ENCODE data around the gene STIMATE. TPM values are rescaled to one million over a fixed set of nuclear protein-coding genes. Genes with fewer than 3 reads are reported as not detected.

Gene STIMATE
- total and polyA plus RNA-seq, 2 of the 4 experiments (the other 2 are of a cell fraction) = 10.6 to 17.8 TPM

DNA sequence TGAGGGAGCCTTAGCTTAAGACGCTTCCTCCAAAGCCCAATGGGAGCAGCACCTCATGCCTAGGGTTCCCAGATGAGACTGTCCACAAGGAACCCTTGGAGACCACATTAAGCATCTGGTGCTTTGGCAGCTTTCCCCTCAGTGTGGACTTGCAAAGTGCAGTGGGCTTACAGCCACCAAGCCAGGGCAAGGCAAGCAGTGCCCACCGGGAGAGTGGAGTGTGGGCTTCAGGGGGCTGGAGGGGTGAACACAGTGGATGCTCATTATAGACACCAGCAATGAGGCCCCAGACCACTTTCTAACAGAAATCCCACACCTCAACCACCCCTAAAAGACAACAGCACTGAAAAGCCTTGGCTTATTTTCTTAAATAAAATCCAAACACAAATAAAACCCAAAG, 53.5 kb downstream of the STIMATE start:
- Histone ChIP-seq H4K20me1 (ENCODE audit: insufficient read depth, low read length) (no peaks in the 10 kb centered on the region; the same call in 1 of the 2 replicates), H3K4me1 (ENCODE audit: control insufficient read depth, insufficient read depth, low read length) (peaks cover 7% of the 10 kb centered on the region; the same call in 1 of the 2 replicates), H3K9me1 (ENCODE audit: insufficient read depth, low read length) (peaks cover 4% of the 10 kb centered on the region; the same call in 1 of the 2 replicates), H2AK9ac (replicated peaks; ENCODE audit: low read depth, low read length, poor library complexity) (no peak overlapping the region), H3K4me2 (ENCODE audit: low read depth, low read length) (no peak overlapping the region), H2AK5ac (ENCODE audit: low read depth, low read length) (no peak overlapping the region), H3K79me1 (ENCODE audit: low read depth in 1 of 2, low read length in 2 of 2) (no peaks in the 10 kb centered on the region; a peak in 1 of 4 replicates), H2BK120ac (ENCODE audit: low read depth, low read length) (no peak overlapping the region), H3K4ac (ENCODE audit: low read depth, low read length) (no peak overlapping the region), H3K4me3 (ENCODE audit: insufficient read depth, low read depth, low read length) (no peak overlapping the region), H4K91ac (ENCODE audit: insufficient read depth, low read depth, low read length) (no peak overlapping the region), H3K14ac (replicated peaks; ENCODE audit: low read depth, low read length) (no peak overlapping the region), H2BK15ac (ENCODE audit: low read depth, low read length) (no peak overlapping the region), H3K23ac (ENCODE audit: low read depth, low read length) (no peak overlapping the region), H2AFZ (replicated peaks; ENCODE audit: low read length, poor library complexity) (no peak overlapping the region), H3K9me3 (ENCODE audit: control insufficient read depth, insufficient read depth, low read length) (no peaks in the 10 kb centered on the region), H3K9ac (ENCODE audit: low read depth, low read length) (no peak overlapping the region), H3K18ac (ENCODE audit: low read depth, low read length) (no peak overlapping the region), H3K27ac (ENCODE audit: insufficient read depth, low read length) (no peak overlapping the region), H3K27me3 (ENCODE audit: control insufficient read depth, insufficient read depth, low read length) (no peaks in the 10 kb centered on the region), H2BK5ac (ENCODE audit: low read depth, low read length, poor library complexity, severe bottlenecking) (no peak overlapping the region), H3K56ac (ENCODE audit: extremely low read depth, insufficient read depth, low read length) (no peak overlapping the region), H4K5ac (ENCODE audit: low read depth, low read length) (no peak overlapping the region), H2BK20ac (ENCODE audit: low read depth, low read length) (no peak overlapping the region), H3K36me3 (ENCODE audit: control insufficient read depth, insufficient read depth, low read length) (peaks cover 15% of the 10 kb centered on the region), H4K8ac (ENCODE audit: low read depth in 2 of 2, low read length in 2 of 2) (no peak overlapping the region)
- ChIA-PET POLR2A (ENCODE audit: unreplicated experiment) (no interaction called here), CTCF (no interaction called here)
- TF ChIP-seq CEBPB (IDR thresholded peaks at IDR 0.05; ENCODE audit: low read depth, low read length) = no peak
- no peak for TF ChIP-seq CHD1 (IDR thresholded peaks at IDR 0.05; ENCODE audit: low read depth, low read length)
- no peak for DNase-seq
- intact Hi-C loops (cut with micrococcal nuclease) (no loop called here), in situ Hi-C loops (cut with MboI; ENCODE audit: low sequenced_read_pairs) (no loop called here), dilution Hi-C loops (cut with HindIII; ENCODE audit: low sequenced_read_pairs, unreplicated experiment) (no loop called here)
- 100% methylated on average over 1 of the region's 2 CpGs; no CpG with 5 or more reads in 1 of the 2 experiments for WGBS, 2 experiments (ENCODE audit: extremely low coverage in 2 of 2, insufficient read length in 1 of 2)
- ATAC-seq (ENCODE audit: low read depth) = no peak
- BruUV-seq (replicated peaks) = no TSS peak

Data from IMR-90 (cell line).